OCI-LY7 (cell line): Measurements from ENCODE around the gene LITAFD.
"Not testable (repeated sequence)": the region's sequence is repeated elsewhere in the genome, so short reads cannot be mapped to it uniquely, and the experiment has no call there.

ENCODE experiments used
- CTCF ChIP-seq: fragments of 200-600 bp; sonication (generic); conservative IDR thresholded peaks from 2 replicates; pipeline ENCODE4 v1.5.1; 2014; ENCODE audit warnings: mild to moderate bottlenecking, antibody characterized with exemption, low read length, moderate library complexity, mixed read lengths
- EZH2phosphoT487 ChIP-seq: fragments of 200-600 bp; sonication (generic); IDR thresholded peaks from 2 replicates; pipeline ENCODE4 v1.6.1; 2018; ENCODE audit warnings: low read depth, borderline replicate concordance, mild to moderate bottlenecking, mixed run types, antibody characterized with exemption, low read length, moderate library complexity, mixed read lengths

- TF ChIP-seq CTCF, EZH2phosphoT487: not testable (repeated sequence)
These were observed 45.4 kb upstream of the LITAFD start for GRCh38 chr16:8836797-8837196.
